ENCODE results near the gene ATP10D.
"Not testable (repeated sequence)": the region's sequence is repeated elsewhere in the genome, so short reads cannot be mapped to it uniquely, and the experiment has no call there.

Gene ATP10D

GRCh38 chr4:47553329-47554125 is 68.5 kb downstream of the ATP10D start:
- Histone ChIP-seq H3K4me1 (ENCODE audit: control insufficient read depth, insufficient read depth, low read length, unreplicated experiment) (peaks cover 7% of the 10 kb centered on the region), H3K27ac (ENCODE audit: low read depth, low read length) (no peak overlapping the region), H3K4me3 (ENCODE audit: low read depth, low read length) (no peak overlapping the region), H2AFZ (ENCODE audit: low read length, unreplicated experiment) (no peak overlapping the region), H3K36me3 (ENCODE audit: insufficient read depth, low read length) (peaks cover 26% of the 10 kb centered on the region), H3K79me2 (ENCODE audit: control insufficient read depth, insufficient read depth, low read length, unreplicated experiment) (no peaks in the 10 kb centered on the region), H3K27me3 (ENCODE audit: insufficient read depth, low read length) (no peaks in the 10 kb centered on the region)

GRCh38 chr4:47555920-47556319 is 70.8 kb downstream of the ATP10D start:
- H3K4me3 ChIP-seq (ENCODE audit: low read depth, low read length); H2AFZ ChIP-seq (ENCODE audit: low read length, unreplicated experiment); H3K27ac ChIP-seq (ENCODE audit: low read depth, low read length); H3K27me3 ChIP-seq (ENCODE audit: insufficient read depth, low read length); H3K4me1 ChIP-seq (ENCODE audit: control insufficient read depth, insufficient read depth, low read length, unreplicated experiment); H3K79me2 ChIP-seq (ENCODE audit: control insufficient read depth, insufficient read depth, low read length, unreplicated experiment): not testable (repeated sequence)
- H3K36me3 ChIP-seq (ENCODE audit: insufficient read depth, low read length), result peaks cover 16% of the 10 kb centered on the region

- Histone ChIP-seq H3K36me3 (ENCODE audit: insufficient read depth, low read length) (peaks cover 16% of the 10 kb centered on the region), H3K4me3 (ENCODE audit: low read depth, low read length) (no peak overlapping the region), H2AFZ (ENCODE audit: low read length, unreplicated experiment) (no peak overlapping the region), H3K4me1 (ENCODE audit: control insufficient read depth, insufficient read depth, low read length, unreplicated experiment) (no peaks in the 10 kb centered on the region), H3K27ac (ENCODE audit: low read depth, low read length) (no peak overlapping the region), H3K27me3 (ENCODE audit: insufficient read depth, low read length) (no peaks in the 10 kb centered on the region), H3K79me2 (ENCODE audit: control insufficient read depth, insufficient read depth, low read length, unreplicated experiment) (no peaks in the 10 kb centered on the region)
Measured at GRCh38 chr4:47557255-47557654, 72.2 kb downstream of the ATP10D start.

GRCh38 chr4:47560682-47561081 is 75.6 kb downstream of the ATP10D start:
- Histone ChIP-seq H3K4me3 (ENCODE audit: low read depth, low read length) (no peak overlapping the region), H3K27ac (ENCODE audit: low read depth, low read length) (no peak overlapping the region), H3K36me3 (ENCODE audit: insufficient read depth, low read length) (no peaks in the 10 kb centered on the region; the same call in none of the 2 replicates), H2AFZ (ENCODE audit: low read length, unreplicated experiment) (no peak overlapping the region), H3K79me2 (ENCODE audit: control insufficient read depth, insufficient read depth, low read length, unreplicated experiment) (no peaks in the 10 kb centered on the region), H3K4me1 (ENCODE audit: control insufficient read depth, insufficient read depth, low read length, unreplicated experiment) (peaks cover 8% of the 10 kb centered on the region), H3K27me3 (ENCODE audit: insufficient read depth, low read length) (no peaks in the 10 kb centered on the region)

GRCh38 chr4:47561331-47561730 is 76.3 kb downstream of the ATP10D start:
- Histone ChIP-seq H3K4me3 (ENCODE audit: low read depth, low read length) (no peak overlapping the region), H3K36me3 (ENCODE audit: insufficient read depth, low read length) (peaks cover 2% of the 10 kb centered on the region), H2AFZ (ENCODE audit: low read length, unreplicated experiment) (no peak overlapping the region), H3K27ac (ENCODE audit: low read depth, low read length) (no peak overlapping the region), H3K79me2 (ENCODE audit: control insufficient read depth, insufficient read depth, low read length, unreplicated experiment) (no peaks in the 10 kb centered on the region), H3K27me3 (ENCODE audit: insufficient read depth, low read length) (no peaks in the 10 kb centered on the region), H3K4me1 (ENCODE audit: control insufficient read depth, insufficient read depth, low read length, unreplicated experiment) (peaks cover 12% of the 10 kb centered on the region)

- Histone ChIP-seq H3K4me1 (ENCODE audit: control insufficient read depth, insufficient read depth, low read length, unreplicated experiment) (peaks cover 12% of the 10 kb centered on the region), H3K4me3 (ENCODE audit: low read depth, low read length) (no peak overlapping the region), H3K36me3 (ENCODE audit: insufficient read depth, low read length) (peaks cover 2% of the 10 kb centered on the region), H3K79me2 (ENCODE audit: control insufficient read depth, insufficient read depth, low read length, unreplicated experiment) (no peaks in the 10 kb centered on the region), H3K27ac (ENCODE audit: low read depth, low read length) (no peak overlapping the region), H2AFZ (ENCODE audit: low read length, unreplicated experiment) (no peak overlapping the region), H3K27me3 (ENCODE audit: insufficient read depth, low read length) (no peaks in the 10 kb centered on the region)
Measured at GRCh38 chr4:47562297-47562696, 77.2 kb downstream of the ATP10D start.

- Histone ChIP-seq H3K79me2 (ENCODE audit: control insufficient read depth, insufficient read depth, low read length, unreplicated experiment) (no peaks in the 10 kb centered on the region), H3K27me3 (ENCODE audit: insufficient read depth, low read length) (no peaks in the 10 kb centered on the region), H3K36me3 (ENCODE audit: insufficient read depth, low read length) (peaks cover 5% of the 10 kb centered on the region), H3K4me1 (ENCODE audit: control insufficient read depth, insufficient read depth, low read length, unreplicated experiment) (peaks cover 12% of the 10 kb centered on the region), H2AFZ (ENCODE audit: low read length, unreplicated experiment) (no peak overlapping the region), H3K4me3 (ENCODE audit: low read depth, low read length) (no peak overlapping the region), H3K27ac (ENCODE audit: low read depth, low read length) (no peak overlapping the region)
Measured at GRCh38 chr4:47566566-47566965, 81.5 kb downstream of the ATP10D start.

GRCh38 chr4:47566969-47567368 is 81.9 kb downstream of the ATP10D start:
- H3K36me3 ChIP-seq (ENCODE audit: insufficient read depth, low read length), result peaks cover 5% of the 10 kb centered on the region
- peaks cover 12% of the 10 kb centered on the region for H3K4me1 ChIP-seq (ENCODE audit: control insufficient read depth, insufficient read depth, low read length, unreplicated experiment)
- no peaks in the 10 kb centered on the region for H3K27me3 ChIP-seq (ENCODE audit: insufficient read depth, low read length)
- H3K4me3 ChIP-seq (ENCODE audit: low read depth, low read length), result no peak overlapping the region
- H3K79me2 ChIP-seq (ENCODE audit: control insufficient read depth, insufficient read depth, low read length, unreplicated experiment), result no peaks in the 10 kb centered on the region
- H3K27ac ChIP-seq (ENCODE audit: low read depth, low read length), result no peak overlapping the region
- no peak overlapping the region for H2AFZ ChIP-seq (ENCODE audit: low read length, unreplicated experiment)

GRCh38 chr4:47567511-47567910 is 82.4 kb downstream of the ATP10D start:
- H3K36me3 ChIP-seq (ENCODE audit: insufficient read depth, low read length), result peaks cover 5% of the 10 kb centered on the region
- H3K4me1 ChIP-seq (ENCODE audit: control insufficient read depth, insufficient read depth, low read length, unreplicated experiment), result peaks cover 12% of the 10 kb centered on the region
- no peaks in the 10 kb centered on the region for H3K27me3 ChIP-seq (ENCODE audit: insufficient read depth, low read length)
- H3K79me2 ChIP-seq (ENCODE audit: control insufficient read depth, insufficient read depth, low read length, unreplicated experiment), result no peaks in the 10 kb centered on the region
- no peak overlapping the region for H3K4me3 ChIP-seq (ENCODE audit: low read depth, low read length)
- no peak overlapping the region for H3K27ac ChIP-seq (ENCODE audit: low read depth, low read length)
- no peak overlapping the region for H2AFZ ChIP-seq (ENCODE audit: low read length, unreplicated experiment)

- Histone ChIP-seq H3K4me1 (ENCODE audit: control insufficient read depth, insufficient read depth, low read length, unreplicated experiment) (peaks cover 3% of the 10 kb centered on the region), H3K36me3 (ENCODE audit: insufficient read depth, low read length) (peaks cover 11% of the 10 kb centered on the region), H2AFZ (ENCODE audit: low read length, unreplicated experiment) (no peak overlapping the region), H3K4me3 (ENCODE audit: low read depth, low read length) (no peak overlapping the region), H3K27me3 (ENCODE audit: insufficient read depth, low read length) (no peaks in the 10 kb centered on the region), H3K79me2 (ENCODE audit: control insufficient read depth, insufficient read depth, low read length, unreplicated experiment) (no peaks in the 10 kb centered on the region), H3K27ac (ENCODE audit: low read depth, low read length) (no peak overlapping the region)
Measured at GRCh38 chr4:47570816-47571215, 85.7 kb downstream of the ATP10D start.

GRCh38 chr4:47572981-47573380 is 87.9 kb downstream of the ATP10D start:
- no peak overlapping the region for H3K4me3 ChIP-seq (ENCODE audit: low read depth, low read length)
- no peaks in the 10 kb centered on the region for H3K4me1 ChIP-seq (ENCODE audit: control insufficient read depth, insufficient read depth, low read length, unreplicated experiment)
- H3K27ac ChIP-seq (ENCODE audit: low read depth, low read length), result no peak overlapping the region
- H2AFZ ChIP-seq (ENCODE audit: low read length, unreplicated experiment), result no peak overlapping the region
- H3K79me2 ChIP-seq (ENCODE audit: control insufficient read depth, insufficient read depth, low read length, unreplicated experiment), result no peaks in the 10 kb centered on the region
- H3K36me3 ChIP-seq (ENCODE audit: insufficient read depth, low read length), result peaks cover 16% of the 10 kb centered on the region
- H3K27me3 ChIP-seq (ENCODE audit: insufficient read depth, low read length), result no peaks in the 10 kb centered on the region
